ELF-1 (cell line): ENCODE measurements around the gene DOCK11.

Source experiments
- DNase-seq: peaks from one replicate; pipeline ENCODE4 v3.0.0-alpha.2; 2016; ENCODE audit warnings: low read depth, low spot score

DOCK11 gene

DNA sequence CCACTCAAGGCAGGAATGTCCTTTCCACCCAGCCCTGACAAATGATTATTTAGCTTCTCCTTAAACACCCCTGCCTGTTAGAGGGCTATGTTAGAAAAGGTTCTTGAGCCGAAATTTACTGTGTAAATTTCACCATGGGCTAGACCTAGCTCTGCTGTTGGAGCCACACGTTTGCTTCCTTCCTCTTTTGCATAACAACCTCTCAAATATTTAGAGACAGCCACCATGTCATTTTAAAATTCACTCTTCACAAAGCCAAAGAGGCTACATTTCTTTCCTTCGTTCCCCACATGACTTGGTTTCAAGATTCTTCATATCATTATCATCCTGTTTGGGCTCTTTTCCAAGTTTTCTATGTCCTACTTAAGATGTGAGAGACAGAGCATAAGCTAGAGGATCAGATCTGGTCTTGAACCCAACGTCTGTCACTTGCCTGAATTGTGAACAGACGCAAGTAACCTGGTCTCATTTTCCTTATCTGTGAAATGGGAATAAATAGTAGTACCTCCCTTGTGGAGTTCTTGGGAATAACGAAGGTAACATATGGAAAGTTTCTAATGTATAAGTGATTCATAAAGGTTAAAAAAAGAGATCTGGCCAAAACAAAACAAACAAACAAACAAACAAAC lies 6.7 kb downstream of the DOCK11 start:
- DNase-seq, result no peak

GRCh38 chrX:118503260-118504041 lies 7.8 kb downstream of the DOCK11 start:
- no peak for DNase-seq

GRCh38 chrX:118504581-118504980 lies 9.0 kb downstream of the DOCK11 start:
- DNase-seq, result no peak

DNA sequence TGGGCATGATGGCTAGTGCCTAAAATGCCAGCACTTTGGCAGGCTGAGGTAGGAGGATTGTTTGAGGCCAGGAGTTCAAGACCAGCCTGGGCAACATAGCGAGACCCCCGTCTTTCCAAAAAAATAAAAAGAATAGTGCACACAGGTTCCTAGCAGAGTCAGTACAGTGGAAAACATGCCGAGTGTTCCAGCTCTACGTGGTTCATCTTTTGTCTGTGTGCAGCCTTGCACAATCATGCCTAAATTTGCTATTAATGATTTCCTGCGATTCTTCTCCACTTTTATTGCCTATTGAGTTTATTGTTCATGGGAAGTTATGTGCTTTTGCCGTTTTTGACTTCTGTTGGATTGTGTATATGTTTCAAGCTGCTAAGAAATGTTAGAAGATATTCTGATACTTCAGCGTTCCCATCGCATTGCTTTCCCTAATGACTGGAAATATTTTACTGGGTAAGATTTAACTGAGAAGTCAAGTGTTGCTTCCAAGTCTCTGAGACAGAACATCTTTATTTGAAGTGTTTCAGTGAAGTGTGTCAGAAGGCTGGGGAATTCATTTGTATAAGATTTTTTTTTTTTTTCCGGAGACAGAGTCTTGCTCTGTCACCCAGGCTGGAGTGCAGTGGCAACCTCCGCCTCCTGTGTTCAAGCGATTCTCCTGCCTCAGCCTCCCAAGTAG lies 11.3 kb downstream of the DOCK11 start:
- no peak for DNase-seq

GRCh38 chrX:118507766-118508165 lies 12.2 kb downstream of the DOCK11 start:
- no peak for DNase-seq

GRCh38 chrX:118508221-118508620 lies 12.6 kb downstream of the DOCK11 start:
- no peak for DNase-seq

DNA sequence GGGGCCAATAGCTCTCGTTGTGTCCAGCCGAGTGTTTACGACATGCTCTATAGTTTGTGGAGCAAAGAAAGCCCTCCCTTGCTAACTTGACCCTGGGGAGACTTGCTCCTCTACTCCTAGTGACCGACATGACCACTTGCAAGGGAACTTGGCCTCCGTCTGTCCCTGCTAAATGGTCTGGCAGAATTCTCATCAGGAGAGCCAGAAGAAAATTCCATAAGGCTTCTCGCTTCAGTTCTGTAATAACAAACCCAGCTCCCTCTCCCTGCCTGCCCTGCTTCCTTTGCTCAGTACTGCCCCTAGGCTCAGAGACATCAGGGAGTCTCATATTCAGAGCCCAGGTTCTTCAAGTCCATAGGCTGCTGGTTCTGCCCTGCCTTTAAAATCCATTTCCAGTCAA lies 13.0 kb downstream of the DOCK11 start:
- DNase-seq, result no peak

- no peak for DNase-seq
These were observed 14.5 kb downstream of the DOCK11 start for GRCh38 chrX:118510111-118510510.

GRCh38 chrX:118513120-118513898 lies 17.7 kb downstream of the DOCK11 start:
- no peak for DNase-seq

GRCh38 chrX:118519411-118520215 lies 24.0 kb downstream of the DOCK11 start:
- no peak for DNase-seq

DNA sequence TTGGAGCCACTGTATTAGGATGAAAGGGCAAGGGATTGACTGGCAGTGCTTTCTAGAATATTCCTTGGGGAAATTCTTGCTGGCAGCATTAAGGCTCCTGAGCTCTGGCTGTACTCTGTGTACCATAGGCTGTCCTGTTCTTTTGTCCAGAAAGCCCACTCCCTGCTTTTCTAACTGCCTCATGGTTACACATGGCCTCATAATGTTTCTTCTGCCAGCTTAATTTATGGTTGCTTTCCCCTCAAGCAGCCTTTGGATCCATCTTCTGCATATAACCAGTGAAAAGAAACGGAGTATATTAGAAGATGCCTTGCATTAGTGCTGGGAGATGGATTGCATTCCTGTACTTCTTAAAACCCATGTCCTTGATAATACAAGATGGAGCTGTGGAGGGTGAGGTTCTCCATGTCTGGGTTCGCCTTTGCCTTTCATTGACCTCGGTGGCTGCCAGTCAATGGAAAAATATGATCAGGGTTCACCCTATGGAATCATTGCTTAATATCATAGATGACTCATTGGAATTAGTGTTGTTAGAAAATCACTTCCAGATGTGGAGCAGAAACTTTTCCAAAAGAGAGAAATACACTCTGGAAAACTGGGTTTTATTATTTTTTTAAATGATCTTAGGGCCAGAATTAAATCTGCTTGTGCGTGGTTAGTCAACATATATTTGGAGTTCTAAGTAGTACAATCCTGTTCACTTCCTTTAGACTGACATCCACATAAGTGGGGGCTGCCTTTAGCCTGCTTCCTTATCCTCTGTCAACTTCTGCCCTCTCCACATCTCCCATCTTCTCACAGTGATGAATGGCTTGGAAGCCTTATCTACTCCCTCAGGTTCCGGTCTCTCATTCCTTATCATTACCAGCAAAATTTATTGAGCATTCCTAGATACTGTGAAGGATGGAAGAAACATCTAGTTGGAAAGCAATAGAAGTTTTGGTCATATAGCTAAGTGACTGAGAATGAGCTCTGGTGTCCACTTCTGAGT lies 24.9 kb downstream of the DOCK11 start:
- DNase-seq, result no peak

DNA sequence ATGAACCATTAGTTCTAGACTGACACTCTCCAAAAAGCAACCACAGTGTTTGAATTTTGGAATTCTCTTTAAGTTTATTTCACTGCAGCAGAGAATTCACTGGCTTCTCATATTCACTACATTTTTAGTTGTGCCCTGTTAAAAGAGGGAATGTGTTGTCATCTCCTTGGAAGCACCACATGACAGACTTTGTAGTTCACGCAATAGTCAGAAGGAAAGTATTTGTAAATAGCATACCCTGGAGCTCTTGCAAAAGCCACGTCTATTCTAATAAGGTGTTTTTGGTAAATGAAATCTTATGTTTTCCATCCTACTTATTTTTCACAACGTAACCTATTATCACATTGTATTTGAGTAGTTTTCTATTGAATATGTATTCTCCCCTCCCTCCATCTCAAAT lies 25.8 kb downstream of the DOCK11 start:
- no peak for DNase-seq

- DNase-seq, result no peak
These were observed 26.8 kb downstream of the DOCK11 start for GRCh38 chrX:118522230-118522926.

DNA sequence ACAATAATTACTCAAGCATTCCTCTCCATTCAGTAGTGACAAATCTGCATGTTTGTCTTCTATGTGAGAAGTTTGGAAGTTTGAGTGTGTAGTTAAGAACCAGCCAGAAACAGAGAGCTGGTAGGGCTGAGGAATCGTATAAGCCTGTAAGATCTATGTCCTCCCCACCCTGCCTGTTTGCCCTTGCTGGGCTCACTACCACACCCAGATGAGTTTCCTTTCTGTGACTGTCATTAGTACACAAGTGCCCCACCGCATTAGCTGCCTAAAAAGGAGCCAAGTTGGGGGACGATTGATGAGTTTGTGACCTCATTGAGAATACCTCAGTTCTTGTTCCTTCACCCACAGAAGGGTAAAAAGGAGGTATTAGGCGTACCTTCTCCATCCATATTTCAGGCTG lies 28.3 kb downstream of the DOCK11 start:
- no peak for DNase-seq

DNA sequence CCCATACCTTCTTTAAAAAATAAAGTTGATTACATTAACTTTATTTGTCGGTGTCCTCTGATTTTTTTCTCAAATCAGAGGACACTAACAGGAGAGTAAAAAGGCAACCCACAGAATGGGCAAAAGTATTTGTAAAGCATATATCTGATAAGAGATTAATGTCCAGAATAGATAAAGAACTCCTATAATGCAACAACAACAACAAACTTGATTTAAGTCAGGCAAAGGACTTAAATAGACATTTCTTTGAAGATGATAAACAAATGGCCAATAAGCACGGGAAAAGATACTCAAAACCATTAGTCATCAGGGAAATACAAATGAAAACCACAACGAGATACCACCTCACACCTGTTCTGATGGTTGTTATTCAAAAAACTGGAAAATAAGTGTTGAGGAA lies 28.7 kb downstream of the DOCK11 start:
- no peak for DNase-seq

DNA sequence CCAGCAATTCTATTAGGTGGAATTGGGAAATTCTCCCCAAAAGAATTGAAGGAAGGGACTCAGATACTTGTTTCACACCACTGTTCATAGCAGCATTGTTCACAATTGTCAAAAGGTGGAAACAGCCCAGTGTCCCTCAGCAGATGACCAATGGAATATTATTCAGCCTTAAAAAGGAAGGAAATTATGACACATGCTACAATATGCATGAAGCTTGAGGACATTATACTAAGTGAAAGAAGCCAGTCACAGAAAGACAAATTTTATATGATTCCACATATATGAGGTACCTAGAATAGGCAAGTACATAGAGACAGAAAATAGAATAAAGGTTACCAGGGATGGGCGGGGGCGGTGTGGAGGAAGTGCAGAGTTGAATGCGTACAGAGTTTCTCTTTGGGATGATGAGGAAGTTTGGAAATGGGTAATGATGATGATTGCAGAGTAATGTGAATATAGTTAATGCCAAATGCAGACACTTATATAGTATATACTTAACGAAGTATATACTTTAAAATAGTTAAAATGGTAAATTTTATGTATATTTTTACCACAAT lies 29.6 kb downstream of the DOCK11 start:
- DNase-seq, result no peak

DNA sequence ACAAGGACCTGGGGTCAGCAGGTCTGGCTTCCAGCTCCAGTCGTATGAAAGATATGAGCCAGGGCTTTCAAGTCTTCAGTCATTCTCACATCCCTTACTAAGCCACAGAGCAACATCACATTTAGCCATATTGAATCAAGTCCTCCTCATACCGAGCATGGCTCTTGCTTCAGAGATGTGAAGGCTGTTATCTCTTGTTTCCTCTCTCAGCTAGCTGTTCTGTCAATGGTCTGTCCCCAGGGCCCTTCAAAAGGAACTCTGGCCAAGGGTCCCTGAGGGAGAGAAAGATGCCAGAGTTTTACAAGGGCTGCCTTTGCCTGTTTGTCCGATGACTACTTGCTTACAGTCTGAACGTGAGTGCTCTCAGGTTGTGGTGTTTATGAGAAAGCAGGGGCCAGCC lies 30.5 kb downstream of the DOCK11 start:
- DNase-seq, result peak; percentile 78

DNA sequence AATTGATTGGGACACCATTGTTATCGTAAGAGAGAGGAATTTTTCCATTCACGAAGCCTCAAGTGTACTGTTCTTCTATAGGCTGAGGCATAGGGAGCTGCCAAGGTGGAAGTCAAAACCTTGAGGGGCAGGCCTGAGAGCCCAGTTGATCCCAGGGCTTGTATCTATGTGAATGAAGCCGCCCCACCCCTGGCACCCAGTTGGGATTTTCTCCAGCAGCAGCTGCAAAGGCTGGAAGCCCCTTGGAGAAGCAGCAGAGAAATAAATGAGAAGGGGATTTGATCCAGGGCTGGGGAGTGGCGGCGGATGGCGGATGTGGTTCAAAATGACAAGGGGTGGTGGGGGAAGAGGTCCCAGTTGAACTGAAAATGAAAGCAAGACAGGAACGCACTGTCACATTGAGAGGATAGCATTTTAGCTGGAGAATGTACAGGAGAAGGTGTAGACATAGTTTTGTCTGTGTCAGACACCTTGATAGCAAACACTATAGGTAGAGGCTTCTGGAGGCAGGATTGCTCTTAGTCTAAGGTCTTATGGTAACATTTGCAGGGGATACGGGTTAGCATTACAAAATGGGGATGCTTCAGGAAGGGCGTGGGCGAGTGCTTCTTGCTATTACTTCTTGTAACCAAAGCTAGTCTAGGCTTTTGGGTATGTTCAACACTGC lies 32.6 kb downstream of the DOCK11 start:
- no peak for DNase-seq
